Chondrocyte (in vitro differentiated cells): ENCODE data around the gene MSH6. TPM values are rescaled to one million over a fixed set of nuclear protein-coding genes. Genes with fewer than 3 reads are reported as not detected.

Experiments used
- DNase-seq: peaks from one replicate; pipeline ENCODE4 v3.0.0; 2021; ENCODE audit warnings: mixed read lengths, low spot score
- H3K27ac Mint-ChIP-seq: one replicate; pipeline ENCODE4 v1.8.0; 2021; ENCODE audit warnings: mild to moderate bottlenecking, moderate library complexity, mixed read lengths; ENCODE audit not compliant: unreplicated experiment
- H3K27me3 Mint-ChIP-seq: 2 replicates; pipeline ENCODE4 v1.8.0; 2021; ENCODE audit warnings: low read depth, mixed read lengths
- H3K36me3 Mint-ChIP-seq: 2 replicates; pipeline ENCODE4 v1.8.0; 2021; ENCODE audit warnings: low read depth, mixed read lengths
- H3K4me1 Mint-ChIP-seq: 2 replicates; pipeline ENCODE4 v1.8.0; 2021; ENCODE audit warnings: low read depth, mild to moderate bottlenecking, mixed read lengths
- H3K4me3 Mint-ChIP-seq: one replicate; pipeline ENCODE4 v1.8.0; 2021; ENCODE audit warnings: mild to moderate bottlenecking, moderate library complexity, mixed read lengths; ENCODE audit not compliant: unreplicated experiment
- H3K9me3 Mint-ChIP-seq: 2 replicates; pipeline ENCODE4 v1.8.0; 2021; ENCODE audit warnings: low read depth, mixed read lengths
- CTCF ChIP-seq: fragments of 200-600 bp; sonication (generic); IDR thresholded peaks from 2 replicates; pipeline ENCODE4 v1.5.0; 2021; ENCODE audit warnings: antibody characterized with exemption, mild to moderate bottlenecking, moderate library complexity
- total RNA-seq: library from RNA; stranded (reverse); gene quantifications from 3 replicates; pipeline ENCODE4 v1.2.1, GENCODE V29; 2021

Gene MSH6
- total RNA-seq, 1 donor from 2014 or later = 53.4 TPM

- Mint-ChIP-seq H3K4me3 (no peak overlapping the region), H3K27me3 (no peaks in the 10 kb centered on the region), H3K9me3 (peaks cover 6% of the 10 kb centered on the region), H3K36me3 (no peaks in the 10 kb centered on the region), H3K27ac (no peak overlapping the region), H3K4me1 (peaks cover 9% of the 10 kb centered on the region)
- no peak for DNase-seq
- no peak for TF ChIP-seq CTCF
These were observed 15.5 kb upstream of the MSH6 start for GRCh38 chr2:47767497-47767844.

GRCh38 chr2:47767880-47768609 lies 14.9 kb upstream of the MSH6 start:
- Mint-ChIP-seq H3K27ac (no peak overlapping the region), H3K9me3 (peaks cover 6% of the 10 kb centered on the region), H3K4me1 (peaks cover 9% of the 10 kb centered on the region), H3K4me3 (peak overlapping the region; percentile 53), H3K36me3 (no peaks in the 10 kb centered on the region), H3K27me3 (no peaks in the 10 kb centered on the region)
- DNase-seq = no peak
- peak; percentile 98 for TF ChIP-seq CTCF

GRCh38 chr2:47769318-47769717 lies 13.6 kb upstream of the MSH6 start:
- Mint-ChIP-seq H3K9me3 (peaks cover 6% of the 10 kb centered on the region), H3K27ac (no peak overlapping the region), H3K4me1 (peaks cover 9% of the 10 kb centered on the region), H3K4me3 (no peak overlapping the region), H3K36me3 (no peaks in the 10 kb centered on the region), H3K27me3 (no peaks in the 10 kb centered on the region)
- TF ChIP-seq CTCF = no peak
- no peak for DNase-seq

GRCh38 chr2:47771211-47771610 lies 11.7 kb upstream of the MSH6 start:
- Mint-ChIP-seq H3K36me3 (no peaks in the 10 kb centered on the region), H3K4me1 (peaks cover 9% of the 10 kb centered on the region), H3K27me3 (no peaks in the 10 kb centered on the region), H3K9me3 (peaks cover 6% of the 10 kb centered on the region), H3K27ac (peak overlapping the region; percentile 54), H3K4me3 (no peak overlapping the region)
- TF ChIP-seq CTCF = no peak
- DNase-seq = no peak

- no peak for DNase-seq
- Mint-ChIP-seq H3K4me1 (peaks cover 13% of the 10 kb centered on the region), H3K4me3 (no peak overlapping the region), H3K27me3 (no peaks in the 10 kb centered on the region), H3K36me3 (no peaks in the 10 kb centered on the region), H3K9me3 (peaks cover 6% of the 10 kb centered on the region), H3K27ac (no peak overlapping the region)
- no peak for TF ChIP-seq CTCF
These were observed 10.6 kb upstream of the MSH6 start for GRCh38 chr2:47772343-47772742.
